NCI-H128 (cell line): ENCODE data around the gene P2RX1.

ENCODE experiments used
- DNase-seq: peaks from one replicate; lab custom pipeline; 2025; ENCODE audit not compliant: unreplicated experiment; lab: John Stamatoyannopoulos, UW

Gene P2RX1

DNA sequence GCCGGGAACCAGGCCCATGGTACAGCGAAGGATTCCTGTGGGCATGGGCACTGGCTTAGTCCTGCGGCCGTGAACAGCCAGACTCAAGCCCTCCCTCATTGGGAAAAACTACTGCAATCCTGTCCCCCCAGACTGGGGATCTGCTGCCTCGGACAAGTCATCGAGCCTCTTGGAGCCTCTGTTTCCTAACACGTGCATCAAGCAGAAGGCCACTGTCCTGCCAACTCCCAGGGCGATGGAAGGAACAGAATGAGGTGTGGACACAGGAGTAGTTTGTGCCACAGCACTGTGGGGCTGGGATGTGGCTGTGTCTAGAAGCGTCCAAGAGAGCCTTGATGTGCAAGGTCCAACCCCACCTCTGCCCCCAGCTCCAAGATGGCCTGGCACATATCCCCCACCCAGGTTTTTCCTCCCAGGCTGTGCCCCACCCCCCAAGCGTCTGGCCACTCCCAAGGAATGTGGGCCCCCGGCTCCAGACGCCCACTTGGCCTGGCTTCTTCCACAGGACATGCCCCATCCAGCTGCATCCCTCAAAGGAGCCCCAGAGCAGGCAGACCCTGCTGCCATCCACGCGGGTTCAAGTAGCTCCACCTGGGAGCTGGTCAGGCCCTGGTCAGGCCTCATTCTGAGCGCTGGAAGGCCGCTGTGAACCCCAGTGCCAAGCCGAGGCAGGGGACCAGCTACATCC is 26.8 kb downstream of the P2RX1 start:
- no peak for DNase-seq

DNA sequence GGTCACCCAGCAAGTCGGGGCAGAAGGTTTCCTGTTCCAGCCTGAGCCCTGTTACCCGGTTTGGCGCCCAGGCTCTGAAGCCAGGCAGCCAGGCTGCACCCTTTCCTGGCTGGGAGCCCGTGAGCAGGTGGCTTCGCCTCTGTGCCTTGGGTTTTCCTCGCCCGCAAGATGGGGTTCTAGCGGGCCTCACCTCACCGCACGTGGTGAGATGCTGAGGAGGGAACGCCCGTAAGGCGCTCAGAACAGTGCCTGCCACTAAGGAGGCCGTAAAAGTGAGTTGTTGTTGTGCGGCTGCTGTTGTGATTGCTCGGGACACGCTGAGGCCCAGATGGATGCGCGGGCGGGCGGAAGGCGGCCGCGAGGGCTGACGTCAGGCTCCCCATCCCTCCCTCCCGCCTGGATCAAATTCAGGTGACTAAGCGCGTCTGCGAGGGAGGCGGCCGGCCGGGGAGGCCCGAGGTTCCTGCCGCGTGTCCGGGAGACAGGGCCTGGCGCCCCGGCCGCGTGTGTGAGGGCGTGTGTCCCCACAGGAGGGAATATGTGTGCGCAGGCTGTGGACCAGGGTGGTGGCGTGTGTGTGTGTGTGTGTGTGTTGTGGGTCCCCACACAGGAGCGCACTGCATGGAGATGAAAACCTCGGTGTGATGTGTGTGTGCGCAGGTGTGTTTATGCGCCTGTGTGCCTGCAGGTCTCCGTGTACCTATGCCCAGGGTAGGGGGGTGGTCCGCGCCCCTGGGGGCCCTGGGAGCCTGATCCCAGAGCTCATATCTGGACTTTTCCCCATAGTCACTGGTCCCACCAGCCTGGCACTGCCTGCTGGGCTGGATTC is 27.7 kb downstream of the P2RX1 start:
- no peak for DNase-seq

DNA sequence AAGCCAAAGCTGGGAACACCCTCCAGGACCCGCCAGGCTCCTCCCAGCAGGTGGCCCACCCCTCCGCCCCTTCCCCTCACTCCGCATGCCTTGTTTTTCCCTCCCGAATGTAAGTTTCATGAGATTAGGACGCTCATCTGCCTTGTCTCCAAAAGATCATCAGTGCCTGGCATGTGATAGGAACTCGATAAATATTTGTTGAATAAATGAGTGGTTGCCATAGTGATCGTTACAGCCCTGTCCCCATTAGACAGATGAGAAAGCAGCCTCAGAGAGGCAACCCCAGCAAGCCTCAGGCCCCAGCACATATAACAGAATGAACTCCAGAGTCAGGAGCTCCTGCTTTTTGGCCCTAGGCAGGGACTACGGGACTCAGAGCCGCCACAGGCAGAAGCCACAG is 28.5 kb downstream of the P2RX1 start:
- no peak for DNase-seq

DNA sequence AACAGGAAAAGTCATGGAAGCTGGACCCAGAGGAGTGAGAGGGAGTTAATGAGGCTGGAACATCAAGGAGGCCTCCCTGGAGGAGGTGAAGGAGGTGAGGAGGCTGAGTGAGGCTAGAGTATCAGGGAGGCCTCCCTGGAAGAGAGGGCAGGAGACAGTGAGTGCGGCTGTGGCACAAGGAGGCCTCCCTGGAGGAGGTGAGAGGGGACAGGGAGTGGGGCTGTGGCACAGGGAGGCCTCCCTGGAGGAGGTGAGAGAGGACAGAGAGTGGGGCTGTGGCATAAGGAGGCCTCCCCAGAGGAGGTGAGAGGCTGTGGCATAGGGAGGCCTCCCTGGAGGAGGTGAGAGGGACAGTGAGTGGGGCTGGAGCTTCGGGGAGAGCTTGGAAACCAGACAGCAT is 28.9 kb downstream of the P2RX1 start:
- no peak for DNase-seq

DNA sequence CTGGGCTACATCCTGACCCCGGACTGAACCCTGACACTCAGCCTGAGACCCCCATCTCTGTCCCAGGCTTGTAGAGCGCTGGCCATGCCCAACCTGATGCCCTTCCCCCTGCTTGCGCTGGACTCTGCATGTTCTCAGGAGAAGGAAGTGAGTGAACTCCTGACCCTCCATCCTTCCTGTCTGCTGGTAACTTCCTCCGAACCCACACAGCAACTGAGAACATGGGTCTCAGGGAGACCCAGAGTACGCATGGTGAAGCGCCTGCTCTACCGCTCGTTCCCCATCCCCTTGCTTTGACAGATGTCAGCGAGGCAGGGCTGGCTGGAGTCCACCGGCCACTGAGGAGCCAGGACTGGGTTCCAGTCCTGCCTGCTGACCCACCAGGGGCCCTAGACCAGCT is 29.5 kb downstream of the P2RX1 start:
- no peak for DNase-seq

DNA sequence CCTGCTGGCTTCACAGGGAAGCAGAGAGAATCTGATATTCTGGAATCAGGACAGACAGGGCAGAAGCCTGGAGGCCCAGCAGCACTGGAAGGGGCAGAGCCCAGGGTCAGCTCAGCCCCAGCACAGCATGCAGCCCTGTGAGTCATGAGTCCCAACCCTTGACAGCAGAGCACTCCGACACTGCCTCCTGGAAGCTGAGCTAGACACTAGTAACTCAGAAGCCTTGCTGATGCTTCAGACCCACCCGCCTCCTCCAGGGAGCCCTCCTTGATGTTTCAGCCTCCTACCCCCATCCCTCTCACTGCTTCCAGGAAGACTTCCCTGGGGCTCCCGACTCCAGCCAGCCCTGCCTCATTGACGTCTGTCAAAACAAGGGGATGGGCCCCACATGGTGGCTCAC is 30.3 kb downstream of the P2RX1 start:
- no peak for DNase-seq

DNA sequence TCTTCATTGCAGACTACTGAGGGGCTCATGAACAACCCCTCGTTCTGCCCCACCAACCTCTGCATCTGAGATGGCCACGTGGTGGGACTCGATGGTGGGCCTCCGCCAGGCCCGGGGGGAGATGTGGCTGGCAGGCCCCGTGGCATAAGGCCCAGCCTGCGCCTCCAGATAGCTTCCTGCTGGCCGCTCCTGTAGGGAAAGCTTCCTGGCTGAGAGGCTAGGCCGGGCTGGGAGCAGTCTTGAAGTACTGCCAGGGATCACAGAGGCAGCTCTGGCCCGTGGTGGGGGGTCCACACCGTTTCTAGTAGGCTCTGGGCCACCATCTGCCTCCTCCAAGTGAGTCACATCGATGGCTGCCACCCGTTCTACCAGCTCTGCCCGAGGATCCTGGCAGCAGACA is 31.0 kb downstream of the P2RX1 start:
- DNase-seq = no peak

DNA sequence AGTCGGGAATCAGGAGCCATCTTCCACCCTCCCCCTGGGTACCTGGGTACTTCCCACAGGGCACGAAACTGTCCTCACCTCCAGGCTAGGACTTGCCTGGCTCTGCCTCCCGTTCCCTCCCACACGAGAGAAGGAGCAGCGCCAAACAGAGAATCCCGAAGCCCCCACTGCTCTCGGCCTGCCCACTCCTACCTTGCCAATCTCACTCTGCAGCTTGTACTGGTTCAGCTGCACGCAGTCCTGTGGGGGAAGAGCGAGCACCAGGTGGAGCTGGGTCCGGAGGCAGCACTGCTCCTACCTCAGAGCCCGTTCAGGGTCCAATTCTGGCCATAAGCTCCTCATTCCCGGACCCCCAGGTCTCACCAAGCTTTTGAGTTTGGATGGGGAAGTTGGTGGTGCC is 32.1 kb downstream of the P2RX1 start:
- DNase-seq = no peak

DNA sequence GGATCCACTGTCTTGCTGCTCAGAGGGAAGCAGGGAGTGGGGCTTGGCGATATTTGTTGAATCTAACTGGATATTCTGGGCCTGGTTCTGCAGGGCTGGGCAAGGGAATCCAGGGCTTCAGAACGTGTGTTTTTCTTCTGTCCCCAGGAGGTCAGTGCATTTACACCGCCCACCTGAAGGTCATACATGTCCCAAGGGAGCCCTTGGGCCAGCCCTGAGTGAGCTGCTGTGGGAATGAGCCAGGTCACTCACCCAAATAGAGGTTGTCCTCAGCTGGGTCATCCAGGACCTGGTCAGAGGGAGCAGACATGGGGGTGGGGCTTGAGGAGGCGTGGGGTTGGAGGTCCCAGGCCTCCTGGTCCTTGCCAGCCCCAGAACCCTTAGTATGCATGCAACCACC is 34.0 kb downstream of the P2RX1 start:
- DNase-seq = no peak

DNA sequence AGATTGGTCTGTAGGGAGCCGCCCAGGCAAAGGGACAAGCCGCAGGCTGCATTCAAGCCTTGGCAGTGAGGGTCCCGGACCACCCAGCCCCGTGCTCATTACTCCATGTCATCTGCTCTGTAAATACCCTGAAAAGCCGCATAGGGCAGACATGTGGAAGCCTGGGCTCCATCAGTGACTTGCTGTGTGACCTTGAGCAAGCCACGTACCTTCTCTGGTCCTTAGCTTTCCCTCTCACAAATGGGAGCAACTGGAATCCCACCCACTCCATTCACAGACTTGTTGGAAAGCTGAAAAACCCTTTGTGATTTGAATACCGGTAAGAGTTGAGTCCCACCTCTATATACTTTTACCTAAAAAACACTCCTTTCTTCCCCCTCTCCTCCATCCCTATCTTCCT is 35.3 kb downstream of the P2RX1 start:
- DNase-seq = no peak

DNA sequence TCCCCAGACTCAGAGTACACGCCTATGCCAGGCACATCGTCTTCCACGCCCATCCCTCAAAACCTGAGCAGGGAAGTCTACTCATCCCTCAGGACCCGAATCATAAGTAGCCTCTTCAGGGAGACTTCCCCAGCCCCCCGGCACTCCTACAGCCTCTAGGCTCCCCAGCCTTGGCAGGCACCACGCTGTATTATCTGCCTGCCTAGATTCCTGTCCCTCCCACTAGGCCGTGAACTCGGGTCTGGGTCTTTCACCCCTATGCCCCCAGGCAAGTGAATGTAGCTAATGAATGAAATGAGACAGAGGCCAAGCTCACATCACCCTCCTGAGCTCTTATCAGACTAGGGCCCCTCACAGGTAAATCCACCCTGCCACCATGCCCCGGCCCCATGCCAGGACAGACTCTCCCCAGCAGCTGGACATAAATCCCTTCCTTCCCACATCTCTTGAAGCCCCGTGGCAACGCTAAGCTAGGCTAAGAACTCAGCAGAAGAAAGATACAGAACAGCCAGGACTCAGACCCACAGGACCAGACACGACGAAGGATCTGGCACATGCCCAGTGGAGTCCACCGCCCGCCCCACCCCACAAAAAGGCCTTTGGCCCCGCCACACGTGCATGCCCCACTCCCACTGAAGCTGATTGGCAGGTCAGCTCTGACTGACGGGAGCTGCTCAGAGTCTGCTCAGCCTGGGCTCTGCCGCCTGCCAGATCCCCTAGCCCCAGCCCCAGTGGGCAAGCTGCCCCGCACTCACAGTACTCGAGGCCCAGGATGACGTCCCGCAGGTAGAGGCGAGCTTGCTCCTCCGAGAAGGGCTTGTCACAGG is 36.5 kb downstream of the P2RX1 start:
- DNase-seq = no peak

DNA sequence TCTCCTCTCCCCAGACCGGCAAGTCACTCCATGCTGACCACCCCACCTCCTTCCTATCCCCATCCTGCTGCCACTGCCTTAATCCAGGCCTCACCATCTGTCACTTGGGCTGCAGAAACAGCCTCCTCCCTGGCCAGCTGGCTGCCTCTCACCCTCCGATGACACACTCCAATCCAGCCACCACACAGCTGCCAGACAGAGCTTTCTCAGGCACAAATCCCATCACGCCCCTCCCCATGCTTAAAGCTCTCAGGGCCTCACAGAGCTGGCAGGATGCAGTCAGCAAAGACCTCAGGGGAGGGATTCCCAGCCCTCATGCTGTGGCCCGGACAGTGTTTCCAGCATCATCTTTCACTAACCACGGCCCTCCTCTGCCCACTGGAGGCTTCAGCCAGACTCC is 37.1 kb downstream of the P2RX1 start:
- DNase-seq = no peak

DNA sequence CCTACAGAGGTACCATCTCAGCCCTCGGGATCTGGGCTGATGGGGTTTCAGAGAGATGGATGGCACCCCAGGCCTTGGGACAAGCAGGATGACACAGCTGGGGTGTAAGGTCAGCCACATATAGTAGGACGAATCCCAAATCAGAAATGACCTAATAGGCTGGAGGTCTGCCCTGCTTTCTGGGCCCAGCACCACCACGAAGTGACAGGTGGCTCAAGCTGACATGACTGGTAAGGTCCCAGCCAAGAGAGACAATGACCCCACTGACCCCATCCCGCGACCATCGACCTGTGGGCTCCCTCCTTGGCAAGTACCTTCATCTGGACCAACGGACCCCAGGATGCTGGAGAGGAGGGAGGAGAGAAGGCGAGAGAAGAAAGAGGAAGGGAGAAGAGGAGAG is 39.0 kb downstream of the P2RX1 start:
- DNase-seq = no peak

DNA sequence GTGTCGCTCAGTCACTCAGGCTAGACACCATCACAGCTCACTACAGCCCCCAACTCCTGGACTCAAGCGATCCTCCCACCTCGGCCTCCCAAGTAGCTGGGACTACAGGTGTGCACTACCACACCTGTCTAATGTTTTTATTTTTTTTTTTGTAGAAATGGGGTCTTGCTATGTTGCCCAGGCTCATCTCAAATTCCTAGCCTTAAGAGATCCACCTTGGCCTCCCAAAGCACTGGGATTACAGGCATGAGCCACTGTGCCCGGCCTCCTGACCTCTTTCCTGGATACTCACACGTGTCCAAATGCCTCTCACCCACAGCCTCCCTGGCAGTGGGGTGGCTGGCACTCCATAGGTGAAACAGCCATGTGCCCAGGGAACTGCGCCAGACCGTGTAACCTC is 40.9 kb downstream of the P2RX1 start:
- DNase-seq = no peak

DNA sequence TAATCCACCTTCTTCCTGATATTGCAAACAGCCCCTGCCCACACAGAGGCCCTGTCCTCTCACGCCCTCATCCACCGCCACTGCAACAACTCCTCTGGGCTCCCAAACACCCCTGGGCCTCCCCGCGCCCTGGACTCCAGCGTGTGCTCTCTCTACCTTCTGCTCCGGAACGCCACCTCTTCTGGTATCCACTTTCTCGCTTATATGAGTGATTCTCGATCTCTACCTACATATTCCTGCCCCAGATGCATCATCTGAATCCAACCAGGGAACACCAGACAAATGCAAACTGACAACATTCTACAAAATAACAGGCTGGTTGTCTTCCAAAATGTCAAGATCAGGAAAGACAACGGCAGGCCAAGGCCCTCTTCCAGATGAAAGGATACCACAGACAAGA is 42.4 kb downstream of the P2RX1 start:
- DNase-seq = no peak

DNA sequence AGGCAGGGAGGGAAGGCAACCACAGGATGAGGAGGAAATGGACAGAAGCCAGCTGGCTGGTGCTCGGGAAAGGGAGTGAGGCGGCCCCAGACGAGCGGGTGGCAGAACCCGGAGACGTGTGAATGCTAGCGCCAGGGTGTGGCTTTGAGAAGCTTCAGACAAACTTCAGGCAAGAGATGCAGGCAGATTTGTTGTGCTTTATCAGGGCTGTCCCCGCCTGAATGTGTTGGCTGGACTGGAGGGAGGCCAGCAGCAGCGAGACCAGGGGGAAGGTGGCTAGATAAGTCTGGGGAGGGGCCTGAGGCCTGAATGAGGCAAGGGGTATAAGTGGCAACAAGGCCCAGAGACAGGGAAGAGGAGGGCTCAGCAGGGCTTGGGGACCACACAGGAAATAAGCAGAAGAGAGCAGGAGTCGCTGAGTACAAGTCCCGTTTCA is 45.4 kb downstream of the P2RX1 start:
- no peak for DNase-seq

DNA sequence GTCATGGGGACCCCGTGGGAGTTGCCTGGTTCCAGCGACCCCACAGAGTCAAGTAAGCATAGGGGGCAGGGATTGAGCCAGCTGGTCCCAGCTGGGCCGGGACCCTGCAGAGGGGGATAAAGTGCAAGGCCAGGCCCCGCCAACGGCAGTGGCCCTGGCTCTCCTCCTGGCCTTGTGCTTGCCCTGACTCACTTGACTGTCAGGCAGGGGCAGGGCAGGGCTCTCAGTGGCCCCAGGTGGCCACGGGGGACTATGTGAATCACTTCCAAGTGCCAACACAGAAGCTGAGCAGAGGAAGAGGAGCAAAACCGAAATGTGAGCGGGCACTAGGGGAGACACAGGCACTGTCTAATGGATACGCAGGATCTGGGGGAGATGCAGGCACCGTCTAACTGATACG is 48.7 kb downstream of the P2RX1 start:
- no peak for DNase-seq

DNA sequence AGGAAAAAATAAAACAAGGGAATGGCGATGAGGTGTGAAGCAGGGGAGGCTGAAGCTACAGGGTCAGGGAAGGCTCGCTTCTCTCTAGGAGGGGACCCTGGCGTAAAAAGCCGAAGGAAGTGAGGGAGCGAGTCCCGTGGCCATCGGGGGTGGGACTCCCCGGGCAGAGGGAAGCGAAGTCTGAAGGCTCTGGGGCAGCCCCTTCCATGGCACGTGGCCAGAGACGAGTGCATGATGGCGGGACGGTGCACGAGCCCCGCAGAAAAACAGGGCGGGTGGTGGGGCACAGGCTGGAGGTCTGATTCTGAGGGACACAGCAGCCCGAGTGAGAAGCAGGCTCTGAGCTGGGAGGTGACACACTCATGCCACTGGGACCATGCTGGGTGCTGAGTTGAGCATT is 49.2 kb downstream of the P2RX1 start:
- DNase-seq = no peak

DNA sequence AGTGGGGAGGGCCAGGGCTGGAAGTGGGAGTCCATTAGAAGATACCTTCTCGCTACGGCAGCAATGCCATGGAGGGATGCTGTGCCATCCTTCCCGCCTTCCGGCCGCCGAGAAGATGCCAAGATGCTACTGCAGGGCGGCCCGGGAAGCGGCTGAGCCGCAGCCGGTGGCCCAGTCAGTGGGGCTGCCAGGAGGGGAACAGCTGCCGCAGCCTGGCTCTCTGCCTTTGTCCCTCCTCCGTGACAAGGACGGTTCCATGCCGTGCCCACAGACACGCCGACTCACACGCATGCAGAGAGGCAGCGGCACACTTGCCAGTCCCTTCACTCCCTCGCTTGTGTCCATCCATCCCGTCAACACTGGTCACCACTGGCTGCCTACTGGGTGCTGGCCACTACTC is 50.0 kb downstream of the P2RX1 start:
- no peak for DNase-seq

DNA sequence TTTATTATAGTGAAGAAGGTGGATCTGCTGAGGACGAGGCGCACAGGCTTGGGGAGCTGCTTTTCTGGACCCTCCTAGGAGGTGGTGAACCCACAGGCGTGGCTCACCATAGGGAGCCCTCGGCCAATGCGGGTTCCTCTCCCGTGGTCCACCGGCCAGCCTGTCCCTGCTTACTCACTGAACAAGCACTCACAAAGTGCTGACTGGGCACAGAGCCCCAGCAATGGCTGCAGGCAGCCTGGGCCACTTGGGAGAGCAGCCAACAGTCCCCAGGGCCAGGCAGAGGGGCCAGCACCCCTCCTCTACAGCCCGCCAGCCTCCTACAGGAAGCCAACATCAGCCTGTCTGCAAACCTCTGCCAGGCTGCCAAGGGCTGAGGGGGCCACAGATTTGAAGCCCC is 51.1 kb downstream of the P2RX1 start:
- no peak for DNase-seq

DNA sequence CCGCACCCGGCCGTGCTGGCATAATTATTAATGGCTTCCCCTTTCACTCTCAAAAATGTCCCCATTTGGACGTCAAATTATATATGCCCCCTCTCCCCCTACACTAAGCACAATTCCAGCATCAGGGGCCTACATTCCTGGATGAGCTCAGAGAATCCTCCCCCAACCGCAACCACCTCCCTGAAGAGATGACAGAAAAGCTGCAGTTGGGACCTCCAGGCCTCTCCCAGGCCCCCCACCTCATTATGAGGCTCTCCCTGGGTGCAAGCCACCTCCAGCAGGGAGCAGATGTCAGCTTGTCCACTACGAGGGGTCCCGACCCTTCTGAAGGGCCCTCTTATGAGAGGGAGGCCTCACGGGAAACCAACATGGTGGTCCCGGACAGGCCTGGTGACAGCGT is 51.7 kb downstream of the P2RX1 start:
- no peak for DNase-seq
